H9 (cell line): ENCODE measurements around the gene ST7L. TPM values are rescaled to one million over a fixed set of nuclear protein-coding genes. Genes with fewer than 3 reads are reported as not detected.

Experiments used
- DNase-seq: peaks from one replicate; pipeline ENCODE4 v3.0.0-alpha.2; 2017
- H2AFZ ChIP-seq: one replicate; pipeline ENCODE4 v1.6.1; 2013; ENCODE audit warnings: mild to moderate bottlenecking, low read length, control low read depth, moderate library complexity
- H2AK5ac ChIP-seq: 2 replicates; pipeline ENCODE4 v1.6.1; 2013; ENCODE audit warnings: low read length, control low read depth, mixed read lengths; ENCODE audit not compliant: insufficient read length
- H2BK120ac ChIP-seq: one replicate; pipeline ENCODE4 v1.6.1; 2013; ENCODE audit warnings: low read depth, mild to moderate bottlenecking, low read length, control low read depth, inconsistent platforms; ENCODE audit not compliant: poor library complexity, severe bottlenecking
- H2BK12ac ChIP-seq: 2 replicates; pipeline ENCODE4 v1.6.1; 2013; ENCODE audit warnings: low read length, control low read depth, mixed read lengths, low read depth; ENCODE audit not compliant: insufficient read length
- H2BK15ac ChIP-seq: 2 replicates; pipeline ENCODE4 v1.6.1; 2013; ENCODE audit warnings: low read depth, low read length, control low read depth
- H2BK20ac ChIP-seq: one replicate; pipeline ENCODE4 v1.6.1; 2013; ENCODE audit warnings: low read depth, mild to moderate bottlenecking, low read length, control low read depth, inconsistent platforms; ENCODE audit not compliant: poor library complexity, severe bottlenecking
- H2BK5ac ChIP-seq: 2 replicates; pipeline ENCODE4 v1.6.1; 2013; ENCODE audit warnings: low read length, control low read depth, mixed read lengths; ENCODE audit not compliant: insufficient read length
- H3K14ac ChIP-seq: 2 replicates; pipeline ENCODE4 v1.6.1; 2013; ENCODE audit warnings: low read length, control low read depth; ENCODE audit not compliant: insufficient read depth
- H3K18ac ChIP-seq: 2 replicates; pipeline ENCODE4 v1.6.1; 2013; ENCODE audit warnings: low read depth, mild to moderate bottlenecking, mixed read lengths, low read length, control low read depth; ENCODE audit not compliant: insufficient read length
- H3K23ac ChIP-seq: 2 replicates; pipeline ENCODE4 v1.6.1; 2013; ENCODE audit warnings: low read length, control low read depth, mixed read lengths, low read depth; ENCODE audit not compliant: insufficient read length
- H3K23me2 ChIP-seq: 2 replicates; pipeline ENCODE4 v1.6.1; 2013; ENCODE audit warnings: low read depth, mild to moderate bottlenecking, mixed read lengths, low read length, control low read depth; ENCODE audit not compliant: insufficient read length, poor library complexity, severe bottlenecking
- H3K27ac ChIP-seq: 2 replicates; pipeline ENCODE4 v1.5.1; 2013; ENCODE audit warnings: low read length, control low read depth, mixed read lengths, low read depth; ENCODE audit not compliant: insufficient read length
- H3K27me3 ChIP-seq: 2 replicates; pipeline ENCODE4 v1.6.1; 2013; ENCODE audit warnings: low read length, control low read depth, inconsistent platforms; ENCODE audit not compliant: insufficient read depth
- H3K4ac ChIP-seq: 2 replicates; pipeline ENCODE4 v1.6.1; 2013; ENCODE audit warnings: low read depth, mild to moderate bottlenecking, control low read depth, inconsistent platforms, low read length, moderate library complexity
- H3K4me1 ChIP-seq: 2 replicates; pipeline ENCODE4 v1.6.1; 2013; ENCODE audit warnings: low read length, control low read depth, inconsistent platforms; ENCODE audit not compliant: insufficient read depth
- H3K4me2 ChIP-seq: 2 replicates; pipeline ENCODE4 v1.6.1; 2013; ENCODE audit warnings: low read length, control low read depth, mixed read lengths; ENCODE audit not compliant: insufficient read length, insufficient read depth
- H3K56ac ChIP-seq: 2 replicates; pipeline ENCODE4 v1.6.1; 2013; ENCODE audit warnings: low read depth, mild to moderate bottlenecking, mixed read lengths, low read length, control low read depth; ENCODE audit not compliant: insufficient read length
- H3K79me1 ChIP-seq: 2 replicates; pipeline ENCODE4 v1.6.1; 2013; ENCODE audit warnings: low read depth, mild to moderate bottlenecking, moderate library complexity, low read length, control low read depth, inconsistent platforms; ENCODE audit not compliant: insufficient read depth, poor library complexity, severe bottlenecking
- H3K79me2 ChIP-seq: 2 replicates; pipeline ENCODE4 v1.6.1; 2013; ENCODE audit warnings: low read length, control low read depth, inconsistent platforms; ENCODE audit not compliant: insufficient read depth
- H3K9ac ChIP-seq: 2 replicates; pipeline ENCODE4 v1.6.1; 2013; ENCODE audit warnings: low read length, control low read depth, mixed read lengths; ENCODE audit not compliant: insufficient read length; ENCODE audit errors: extremely low read depth
- H3K9me3 ChIP-seq: one replicate; pipeline ENCODE4 v1.6.1; 2013; ENCODE audit warnings: low read depth, low read length, inconsistent platforms; ENCODE audit not compliant: control insufficient read depth
- H3T11ph ChIP-seq: one replicate; pipeline ENCODE4 v1.6.1; 2013; ENCODE audit warnings: mild to moderate bottlenecking, low read length, control low read depth, inconsistent platforms
- H4K20me1 ChIP-seq: one replicate; pipeline ENCODE4 v1.6.1; 2013; ENCODE audit not compliant: control insufficient read depth, insufficient read length, insufficient read depth
- H4K5ac ChIP-seq: 2 replicates; pipeline ENCODE4 v1.6.1; 2013; ENCODE audit warnings: low read depth, mild to moderate bottlenecking, mixed read lengths, low read length, control low read depth; ENCODE audit not compliant: insufficient read length
- H4K8ac ChIP-seq: replicated peaks from 2 replicates; pipeline ENCODE4 v1.6.1; 2013; ENCODE audit warnings: low read length, control low read depth, mixed read lengths, low read depth; ENCODE audit not compliant: insufficient read length
- H4K91ac ChIP-seq: 2 replicates; pipeline ENCODE4 v1.6.1; 2013; ENCODE audit warnings: low read depth, mild to moderate bottlenecking, moderate library complexity, mixed read lengths, low read length, control low read depth; ENCODE audit not compliant: insufficient read length
- H3K27ac Mint-ChIP-seq, 3 experiments: 2 replicates in 2 of 3; 3 replicates in 1 of 3; pipeline ENCODE4 v1.8.0; 2020 to 2021; ENCODE audit warnings: mixed read lengths in 3 of 3, mild to moderate bottlenecking in 1 of 3, moderate library complexity in 1 of 3
- H3K27me3 Mint-ChIP-seq: 2 replicates; pipeline ENCODE4 v1.8.0; 2021; ENCODE audit warnings: low read depth, mild to moderate bottlenecking, moderate library complexity, mixed read lengths
- H3K36me3 Mint-ChIP-seq, 3 experiments: 2 replicates in 2 of 3; 3 replicates in 1 of 3; pipeline ENCODE4 v1.8.0; 2020 to 2021; ENCODE audit warnings: low read depth in 3 of 3, mixed read lengths in 3 of 3; ENCODE audit not compliant: insufficient read depth in 1 of 3
- H3K4me1 Mint-ChIP-seq, 2 experiments: 2 replicates each; pipeline ENCODE4 v1.8.0; 2020; ENCODE audit warnings: mixed read lengths in 2 of 2
- H3K4me3 Mint-ChIP-seq, 2 experiments: 2 replicates in 1 of 2; 3 replicates in 1 of 2; pipeline ENCODE4 v1.8.0; 2020 to 2021; ENCODE audit warnings: mild to moderate bottlenecking in 2 of 2, mixed read lengths in 2 of 2, moderate library complexity in 1 of 2
- H3K9me3 Mint-ChIP-seq, 2 experiments: 2 replicates in 1 of 2; 3 replicates in 1 of 2; pipeline ENCODE4 v1.8.0; 2020; ENCODE audit warnings: mild to moderate bottlenecking in 2 of 2, mixed read lengths in 2 of 2, moderate library complexity in 1 of 2
- WGBS: extraction: QIAGEN DNeasy Blood & Tissue Kit; methylation state at CpG from one replicate; pipeline ENCODE4 v1.1.7; 2013; ENCODE audit warnings: missing lambda C conversion rate, low lambda C conversion rate, mixed read lengths; ENCODE audit not compliant: insufficient read length; ENCODE audit errors: extremely low coverage; 5-methylcytosine and 5-hydroxymethylcytosine counted together
- total RNA-seq: library from RNA; stranded (reverse); gene quantifications from 2 replicates; pipeline ENCODE4 v1.2.1, GENCODE V29; 2021
- TF ChIP-seq, protein P1 (sequence below): fragments of 200-600 bp; sonication (generic); conservative IDR thresholded peaks from 3 replicates; pipeline ENCODE4 v1.8.0; 2021; ENCODE audit warnings: antibody characterized with exemption, mild to moderate bottlenecking

The ST7L gene
- total RNA-seq, 1 experiment from 2014 or later: 16.0 TPM

DNA sequence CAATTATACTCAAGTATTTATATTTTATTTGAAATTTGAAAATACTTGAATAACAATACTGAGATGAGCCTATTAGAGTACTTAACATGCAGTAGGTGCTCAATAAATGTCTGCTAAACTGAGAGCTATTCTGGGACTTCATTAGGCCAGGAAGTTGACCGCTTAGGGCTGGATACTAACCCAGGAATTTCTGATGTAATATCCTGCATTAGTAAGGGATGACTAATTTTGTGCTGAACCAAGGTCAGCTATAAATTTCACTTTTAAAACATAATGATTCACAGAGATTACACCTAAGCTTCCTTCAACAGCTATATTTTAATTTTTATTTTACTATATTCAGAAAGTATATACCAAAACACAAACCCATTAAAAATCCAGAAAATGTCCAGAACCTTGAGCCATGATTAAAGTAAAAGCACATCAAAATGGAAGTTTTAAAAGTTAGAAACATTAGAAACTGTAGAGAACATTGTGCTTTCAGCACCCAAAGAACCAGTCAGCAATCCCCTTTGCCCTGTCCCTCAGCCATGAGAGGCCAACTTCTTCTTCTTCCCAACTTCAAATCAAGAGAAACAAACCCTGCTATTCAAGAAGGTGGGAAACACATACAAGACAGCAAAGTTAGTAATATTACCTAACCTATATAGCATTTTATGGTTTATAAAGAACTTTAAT is 74.8 kb downstream of the ST7L start:
- Histone ChIP-seq H3T11ph (no peak overlapping the region), H3K23ac (no peak overlapping the region), H3K56ac (no peak overlapping the region), H3K79me1 (no peaks in the 10 kb centered on the region), H4K8ac (no peak overlapping the region), H3K9me3 (no peaks in the 10 kb centered on the region), H3K27me3 (no peaks in the 10 kb centered on the region), H3K4me2 (no peak overlapping the region), H3K27ac (no peak overlapping the region), H3K14ac (no peak overlapping the region), H3K18ac (no peak overlapping the region), H2BK12ac (no peak overlapping the region), H3K4ac (no peak overlapping the region), H3K23me2 (no peaks in the 10 kb centered on the region), H2BK20ac (no peak overlapping the region), H2BK120ac (no peak overlapping the region), H3K4me1 (no peaks in the 10 kb centered on the region), H4K5ac (no peak overlapping the region), H3K79me2 (no peaks in the 10 kb centered on the region), H2BK15ac (no peak overlapping the region), H3K9ac (no peak overlapping the region), H2BK5ac (no peak overlapping the region), H4K20me1 (no peaks in the 10 kb centered on the region), H2AK5ac (no peak overlapping the region), H4K91ac (no peak overlapping the region), H2AFZ (no peak overlapping the region)
- Mint-ChIP-seq H3K9me3 (no peaks in the 10 kb centered on the region), H3K27ac (peak overlapping the region in 2 of 3 experiments; percentile 5 to 51; a peak in 1 of 7 replicates), H3K4me1 (no peaks in the 10 kb centered on the region), H3K4me3 (no peak overlapping the region), H3K36me3 (peaks cover 0 to 5% (median 4%) of the 10 kb centered on the region in 3 experiments; a peak in 1 of 7 replicates), H3K27me3 (no peaks in the 10 kb centered on the region)
- no CpG with 5 or more reads among the region's 1 CpG for WGBS
- TF ChIP-seq, protein P1, sequence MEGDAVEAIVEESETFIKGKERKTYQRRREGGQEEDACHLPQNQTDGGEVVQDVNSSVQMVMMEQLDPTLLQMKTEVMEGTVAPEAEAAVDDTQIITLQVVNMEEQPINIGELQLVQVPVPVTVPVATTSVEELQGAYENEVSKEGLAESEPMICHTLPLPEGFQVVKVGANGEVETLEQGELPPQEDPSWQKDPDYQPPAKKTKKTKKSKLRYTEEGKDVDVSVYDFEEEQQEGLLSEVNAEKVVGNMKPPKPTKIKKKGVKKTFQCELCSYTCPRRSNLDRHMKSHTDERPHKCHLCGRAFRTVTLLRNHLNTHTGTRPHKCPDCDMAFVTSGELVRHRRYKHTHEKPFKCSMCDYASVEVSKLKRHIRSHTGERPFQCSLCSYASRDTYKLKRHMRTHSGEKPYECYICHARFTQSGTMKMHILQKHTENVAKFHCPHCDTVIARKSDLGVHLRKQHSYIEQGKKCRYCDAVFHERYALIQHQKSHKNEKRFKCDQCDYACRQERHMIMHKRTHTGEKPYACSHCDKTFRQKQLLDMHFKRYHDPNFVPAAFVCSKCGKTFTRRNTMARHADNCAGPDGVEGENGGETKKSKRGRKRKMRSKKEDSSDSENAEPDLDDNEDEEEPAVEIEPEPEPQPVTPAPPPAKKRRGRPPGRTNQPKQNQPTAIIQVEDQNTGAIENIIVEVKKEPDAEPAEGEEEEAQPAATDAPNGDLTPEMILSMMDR: no peak
- no peak for DNase-seq
